ENCODE measurements around the gene SAMD3. TPM values are rescaled to one million over a fixed set of nuclear protein-coding genes. Genes with fewer than 3 reads are reported as not detected.
"Not testable (repeated sequence)": the region's sequence is repeated elsewhere in the genome, so short reads cannot be mapped to it uniquely, and the experiment has no call there.

SAMD3 gene
- polyA plus RNA-seq, 4 donors, result 0.24 to 3.1 (median 2.4) TPM

DNA sequence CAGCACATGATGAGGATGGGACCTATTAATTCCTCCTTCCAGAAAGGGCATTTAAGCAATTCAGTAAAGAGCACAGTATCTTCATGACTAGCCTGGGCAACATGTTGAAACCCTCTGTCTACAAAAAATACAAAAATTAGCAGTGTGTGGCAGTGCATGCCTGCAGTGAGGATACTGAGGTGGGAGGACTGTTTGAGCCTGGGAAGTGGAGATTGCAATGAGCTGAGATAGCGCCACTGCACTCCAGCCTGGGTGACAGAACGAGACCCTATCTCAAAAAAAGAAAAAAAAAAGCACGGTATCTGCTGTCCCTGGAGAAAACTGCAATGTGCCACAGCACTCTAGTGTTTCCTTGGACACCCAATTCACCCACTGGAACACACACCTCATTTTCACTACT, 18.4 kb downstream of the SAMD3 start:
- H3K4me3 ChIP-seq (ENCODE audit: low read depth in 1 of 3, low read length in 3 of 3), result no peak overlapping the region
- no peak for FAIRE-seq
- H3K4me1 ChIP-seq (ENCODE audit: control insufficient read depth in 3 of 3, insufficient read depth in 2 of 3, low read depth in 1 of 3, low read length in 2 of 3), result no peaks in the 10 kb centered on the region
- H3K36me3 ChIP-seq (ENCODE audit: control insufficient read depth in 3 of 3, insufficient read depth in 2 of 3, low read depth in 1 of 3, low read length in 3 of 3), result peaks cover 0 to 2% (median 0%) of the 10 kb centered on the region in 3 donors
- H3K27me3 ChIP-seq (ENCODE audit: control insufficient read depth in 3 of 3, insufficient read depth in 3 of 3, low read length in 3 of 3), result no peaks in the 10 kb centered on the region
- no peak for DNase-seq
- WGBS, 3 donors, result 40 to 79% (median 71%) methylated on average over 3 of the region's 3 CpGs
- H3K9me3 ChIP-seq (ENCODE audit: control insufficient read depth in 2 of 2, insufficient read depth in 1 of 2, low read depth in 1 of 2, low read length in 1 of 2), result peaks cover 0 to 2% of the 10 kb centered on the region in 2 donors
- H3K27ac ChIP-seq (ENCODE audit: low read depth in 1 of 3, low read length in 2 of 3), result no peak overlapping the region

DNA sequence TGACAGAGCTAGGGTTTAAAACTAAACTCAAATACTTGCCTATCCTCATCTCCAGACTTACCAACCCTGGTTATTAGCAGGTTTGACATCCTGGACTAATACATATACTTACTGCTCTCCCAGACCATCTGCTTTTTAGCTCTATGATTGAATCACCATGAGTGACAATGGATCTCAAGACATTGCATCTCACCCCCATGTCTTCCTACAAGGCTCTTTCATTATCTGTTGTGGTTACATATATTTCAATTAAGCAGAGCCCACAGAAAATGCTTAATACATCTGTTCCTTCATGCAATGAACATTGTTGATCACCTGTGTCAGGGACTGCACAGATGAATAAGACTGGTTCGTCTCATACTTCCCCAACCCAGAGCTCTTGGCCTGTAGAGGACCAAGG, 19.4 kb downstream of the SAMD3 start:
- 85 to 97% (median 89%) methylated on average over 1 of the region's 1 CpG for WGBS, 3 donors
- no peak overlapping the region for H3K27ac ChIP-seq (ENCODE audit: low read depth in 1 of 3, low read length in 2 of 3)
- DNase-seq, result no peak
- H3K4me3 ChIP-seq (ENCODE audit: low read depth in 1 of 3, low read length in 3 of 3), result no peak overlapping the region
- FAIRE-seq, result no peak
- H3K4me1 ChIP-seq (ENCODE audit: control insufficient read depth in 3 of 3, insufficient read depth in 2 of 3, low read depth in 1 of 3, low read length in 2 of 3), result no peaks in the 10 kb centered on the region
- peaks cover 0 to 2% (median 0%) of the 10 kb centered on the region in 3 donors for H3K36me3 ChIP-seq (ENCODE audit: control insufficient read depth in 3 of 3, insufficient read depth in 2 of 3, low read depth in 1 of 3, low read length in 3 of 3)
- H3K27me3 ChIP-seq (ENCODE audit: control insufficient read depth in 3 of 3, insufficient read depth in 3 of 3, low read length in 3 of 3), result no peaks in the 10 kb centered on the region
- H3K9me3 ChIP-seq (ENCODE audit: control insufficient read depth in 2 of 2, insufficient read depth in 1 of 2, low read depth in 1 of 2, low read length in 1 of 2), result peaks cover 0 to 2% of the 10 kb centered on the region in 2 donors

DNA sequence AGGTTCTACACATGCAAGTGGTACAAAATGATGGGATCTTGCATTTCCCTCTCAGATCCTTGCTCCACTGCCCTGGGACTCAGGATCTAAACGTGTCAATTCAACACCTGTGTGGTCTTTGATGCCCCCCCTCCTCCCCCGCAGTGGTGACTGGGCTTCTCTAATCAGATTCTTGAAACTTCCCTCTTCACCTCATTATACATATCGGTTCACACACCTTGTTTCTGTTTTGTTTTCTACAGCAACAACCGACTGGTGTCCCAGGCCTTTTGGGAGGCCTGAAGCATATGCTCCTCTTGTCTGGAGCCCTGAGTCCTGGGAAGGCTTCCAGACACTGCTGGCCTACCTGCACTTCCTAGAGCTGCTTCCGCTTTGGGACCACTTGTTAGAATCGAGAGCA, 20.0 kb downstream of the SAMD3 start:
- 43 to 52% (median 49%) methylated on average over 6 of the region's 6 CpGs for WGBS, 3 donors
- no peak for FAIRE-seq
- DNase-seq, result no peak
- H3K36me3 ChIP-seq (ENCODE audit: control insufficient read depth in 3 of 3, insufficient read depth in 2 of 3, low read depth in 1 of 3, low read length in 3 of 3), result peaks cover 0 to 1% (median 0%) of the 10 kb centered on the region in 3 donors
- peaks cover 0 to 2% of the 10 kb centered on the region in 2 donors for H3K9me3 ChIP-seq (ENCODE audit: control insufficient read depth in 2 of 2, insufficient read depth in 1 of 2, low read depth in 1 of 2, low read length in 1 of 2)
- H3K4me3 ChIP-seq (ENCODE audit: low read depth in 1 of 3, low read length in 3 of 3), result no peak overlapping the region
- no peak overlapping the region for H3K27ac ChIP-seq (ENCODE audit: low read depth in 1 of 3, low read length in 2 of 3)
- H3K4me1 ChIP-seq (ENCODE audit: control insufficient read depth in 3 of 3, insufficient read depth in 2 of 3, low read depth in 1 of 3, low read length in 2 of 3), result no peaks in the 10 kb centered on the region
- H3K27me3 ChIP-seq (ENCODE audit: control insufficient read depth in 3 of 3, insufficient read depth in 3 of 3, low read length in 3 of 3), result no peaks in the 10 kb centered on the region

DNA sequence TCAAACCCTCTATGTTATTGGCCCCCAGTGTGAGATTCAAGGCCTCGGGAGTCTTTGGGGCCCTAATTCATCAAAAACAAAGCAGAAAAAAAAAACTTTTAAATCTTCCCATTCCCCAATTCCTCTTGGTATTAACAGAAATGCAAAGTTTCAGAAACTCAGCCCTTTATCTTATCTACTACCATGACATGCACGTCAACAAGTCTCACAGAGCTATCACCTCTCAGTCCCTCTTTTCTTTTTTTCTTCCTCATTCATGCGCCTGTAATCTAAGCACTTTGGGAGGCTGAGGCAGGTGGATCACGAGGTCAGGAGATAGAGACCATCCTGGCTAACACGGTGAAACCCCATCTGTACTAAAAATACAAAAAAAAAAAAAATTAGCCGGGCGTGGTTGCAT, 22.7 kb downstream of the SAMD3 start:
- FAIRE-seq, result no peak
- Histone ChIP-seq H3K36me3 (ENCODE audit: control insufficient read depth in 3 of 3, insufficient read depth in 2 of 3, low read depth in 1 of 3, low read length in 3 of 3) (no peaks in the 10 kb centered on the region), H3K27me3 (ENCODE audit: control insufficient read depth in 3 of 3, insufficient read depth in 3 of 3, low read length in 3 of 3) (no peaks in the 10 kb centered on the region)

DNA sequence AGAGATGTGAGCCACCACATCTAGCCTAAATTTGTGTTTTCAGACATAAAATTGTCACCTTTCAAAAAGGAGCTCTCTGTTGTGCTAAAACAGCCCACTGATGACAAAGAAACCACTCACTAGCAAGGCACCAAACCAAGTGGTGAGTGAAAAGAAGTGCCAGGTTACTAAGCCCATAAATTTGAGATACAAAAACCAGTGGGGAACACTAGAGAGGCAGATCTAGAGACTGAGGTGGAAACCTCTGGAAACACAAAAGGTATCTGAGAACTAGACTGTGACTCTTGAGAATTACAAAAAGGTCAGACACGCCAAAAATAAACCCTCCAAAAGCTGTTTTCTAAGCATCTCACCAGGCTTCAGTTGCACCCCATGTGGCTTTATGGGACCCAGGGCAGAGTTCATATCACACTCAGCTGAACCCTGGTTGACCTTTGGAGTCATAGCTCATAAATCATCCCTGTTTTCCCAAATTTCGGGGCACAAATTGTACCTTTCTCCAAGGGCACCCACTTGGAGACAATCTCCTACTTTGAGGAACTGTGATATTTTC, 24.2 kb downstream of the SAMD3 start:
- Histone ChIP-seq H3K27me3 (ENCODE audit: control insufficient read depth in 3 of 3, insufficient read depth in 3 of 3, low read length in 3 of 3) (no peaks in the 10 kb centered on the region), H3K9me3 (ENCODE audit: control insufficient read depth in 2 of 2, insufficient read depth in 1 of 2, low read depth in 1 of 2, low read length in 1 of 2) (no peaks in the 10 kb centered on the region), H3K27ac (ENCODE audit: low read depth in 1 of 3, low read length in 2 of 3) (no peak overlapping the region), H3K4me3 (ENCODE audit: low read depth in 1 of 3, low read length in 3 of 3) (no peak overlapping the region), H3K4me1 (ENCODE audit: control insufficient read depth in 3 of 3, insufficient read depth in 2 of 3, low read depth in 1 of 3, low read length in 2 of 3) (no peaks in the 10 kb centered on the region), H3K36me3 (ENCODE audit: control insufficient read depth in 3 of 3, insufficient read depth in 2 of 3, low read depth in 1 of 3, low read length in 3 of 3) (no peaks in the 10 kb centered on the region)
- 54 to 69% (median 65%) methylated on average over 2 of the region's 2 CpGs for WGBS, 3 donors
- FAIRE-seq (no peak), DNase-seq (no peak)

More for the DNA sequence above, 22.7 kb downstream of the SAMD3 start:
- Histone ChIP-seq H3K4me3 (ENCODE audit: low read depth in 1 of 3, low read length in 3 of 3) (no peak overlapping the region), H3K9me3 (ENCODE audit: control insufficient read depth in 2 of 2, insufficient read depth in 1 of 2, low read depth in 1 of 2, low read length in 1 of 2) (no peaks in the 10 kb centered on the region), H3K27ac (ENCODE audit: low read depth in 1 of 3, low read length in 2 of 3) (no peak overlapping the region), H3K4me1 (ENCODE audit: control insufficient read depth in 3 of 3, insufficient read depth in 2 of 3, low read depth in 1 of 3, low read length in 2 of 3) (no peaks in the 10 kb centered on the region)
- DNase-seq, result no peak
- WGBS, 3 donors, result 54 to 77% (median 62%) methylated on average over 7 of the region's 7 CpGs

- not testable (repeated sequence) for FAIRE-seq; H3K36me3 ChIP-seq (ENCODE audit: control insufficient read depth in 3 of 3, insufficient read depth in 2 of 3, low read depth in 1 of 3, low read length in 3 of 3); DNase-seq; H3K9me3 ChIP-seq (ENCODE audit: control insufficient read depth in 2 of 2, insufficient read depth in 1 of 2, low read depth in 1 of 2, low read length in 1 of 2); H3K27me3 ChIP-seq (ENCODE audit: control insufficient read depth in 3 of 3, insufficient read depth in 3 of 3, low read length in 3 of 3); H3K27ac ChIP-seq (ENCODE audit: low read depth in 1 of 3, low read length in 2 of 3); H3K4me3 ChIP-seq (ENCODE audit: low read depth in 1 of 3, low read length in 3 of 3); H3K4me1 ChIP-seq (ENCODE audit: control insufficient read depth in 3 of 3, insufficient read depth in 2 of 3, low read depth in 1 of 3, low read length in 2 of 3)
- 85 to 94% (median 86%) methylated on average over 9 of the region's 9 CpGs for WGBS, 3 donors
Measured at GRCh38 chr6:130197816-130198482, 24.8 kb downstream of the SAMD3 start.

DNA sequence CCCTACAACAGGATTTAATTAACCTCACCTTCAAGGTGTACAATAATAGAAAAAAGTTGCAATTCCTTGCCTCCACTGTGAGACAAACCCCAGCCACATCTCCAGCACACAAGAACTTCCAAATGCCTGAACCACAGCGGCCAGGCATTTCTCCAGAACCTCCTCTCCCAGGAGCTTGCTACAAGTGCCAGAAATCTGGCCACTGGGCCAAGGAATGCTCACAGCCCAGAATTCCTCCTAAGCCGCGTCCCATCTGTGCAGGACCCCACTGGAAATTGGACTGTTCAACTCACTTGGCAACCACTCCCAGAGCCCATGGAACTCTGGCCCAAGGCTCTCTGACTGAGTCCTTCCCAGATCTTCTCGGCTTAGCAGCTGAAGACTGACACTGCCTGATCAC, 28.3 kb downstream of the SAMD3 start:
- H3K4me1 ChIP-seq (ENCODE audit: control insufficient read depth in 3 of 3, insufficient read depth in 2 of 3, low read depth in 1 of 3, low read length in 2 of 3); H3K36me3 ChIP-seq (ENCODE audit: control insufficient read depth in 3 of 3, insufficient read depth in 2 of 3, low read depth in 1 of 3, low read length in 3 of 3); H3K9me3 ChIP-seq (ENCODE audit: control insufficient read depth in 2 of 2, insufficient read depth in 1 of 2, low read depth in 1 of 2, low read length in 1 of 2); DNase-seq; H3K27me3 ChIP-seq (ENCODE audit: control insufficient read depth in 3 of 3, insufficient read depth in 3 of 3, low read length in 3 of 3); H3K27ac ChIP-seq (ENCODE audit: low read depth in 1 of 3, low read length in 2 of 3); H3K4me3 ChIP-seq (ENCODE audit: low read depth in 1 of 3, low read length in 3 of 3); FAIRE-seq: not testable (repeated sequence)
- WGBS, 3 donors, result 67 to 83% (median 77%) methylated on average over 4 of the region's 4 CpGs

DNA sequence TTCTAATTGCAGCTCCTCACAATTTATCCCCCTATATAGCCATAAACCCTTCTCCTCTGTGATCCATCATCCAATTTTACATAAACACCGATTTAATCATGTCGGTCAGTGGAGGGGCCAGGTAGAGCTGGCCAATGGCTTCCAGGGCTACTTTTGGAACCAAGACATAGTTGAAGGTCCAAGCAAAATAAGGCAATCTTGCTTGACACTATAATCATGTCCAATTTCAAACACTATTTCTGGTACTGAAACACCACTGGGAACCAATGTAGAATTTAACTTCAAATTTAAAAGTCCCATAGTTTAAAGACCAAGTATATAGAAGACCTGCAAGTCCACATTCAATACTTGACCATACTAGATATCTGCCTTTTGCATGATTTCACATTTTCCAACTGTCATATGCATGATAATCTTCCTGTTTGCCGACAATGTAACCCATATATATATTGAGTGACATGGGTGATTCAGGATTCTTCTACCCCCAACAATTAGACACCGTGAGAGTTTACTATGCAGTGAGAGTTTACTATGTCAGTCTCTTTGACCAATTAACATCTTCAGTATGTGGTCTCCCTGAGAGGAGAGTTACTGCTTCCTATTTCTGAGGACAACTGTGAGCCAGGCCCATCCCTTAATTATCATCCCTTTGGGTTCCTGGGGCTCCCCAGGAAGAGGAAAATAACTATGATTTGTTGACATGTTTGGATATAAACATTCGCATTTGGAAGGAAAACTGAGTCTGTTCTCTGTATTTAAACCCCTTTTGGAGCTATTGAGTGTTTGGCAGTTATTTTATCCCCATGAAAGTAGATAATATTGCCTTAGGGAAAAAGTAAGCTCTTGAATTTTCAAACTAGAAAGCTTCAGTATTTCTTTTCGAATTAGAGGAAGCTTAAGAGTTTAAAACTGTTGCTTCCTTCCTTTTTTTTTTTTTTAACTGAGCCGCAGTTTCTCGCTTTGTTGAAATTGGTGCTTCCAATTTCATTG, 31.8 kb downstream of the SAMD3 start:
- H3K36me3 ChIP-seq (ENCODE audit: control insufficient read depth in 3 of 3, insufficient read depth in 2 of 3, low read depth in 1 of 3, low read length in 3 of 3), result no peaks in the 10 kb centered on the region
- no peaks in the 10 kb centered on the region for H3K4me1 ChIP-seq (ENCODE audit: control insufficient read depth in 3 of 3, insufficient read depth in 2 of 3, low read depth in 1 of 3, low read length in 2 of 3)
- no peak for FAIRE-seq
- no peak overlapping the region for H3K27ac ChIP-seq (ENCODE audit: low read depth in 1 of 3, low read length in 2 of 3)
- H3K27me3 ChIP-seq (ENCODE audit: control insufficient read depth in 3 of 3, insufficient read depth in 3 of 3, low read length in 3 of 3), result no peaks in the 10 kb centered on the region
- H3K4me3 ChIP-seq (ENCODE audit: low read depth in 1 of 3, low read length in 3 of 3), result no peak overlapping the region
- 67 to 88% (median 81%) methylated on average over 8 of the region's 8 CpGs for WGBS, 3 donors
- peaks cover 0 to 2% of the 10 kb centered on the region in 2 donors for H3K9me3 ChIP-seq (ENCODE audit: control insufficient read depth in 2 of 2, insufficient read depth in 1 of 2, low read depth in 1 of 2, low read length in 1 of 2)
- DNase-seq, result no peak

All from small intestine (tissue), 7 donors.